ENCODE measurements around the gene SLCO3A1.

Gene SLCO3A1

DNA sequence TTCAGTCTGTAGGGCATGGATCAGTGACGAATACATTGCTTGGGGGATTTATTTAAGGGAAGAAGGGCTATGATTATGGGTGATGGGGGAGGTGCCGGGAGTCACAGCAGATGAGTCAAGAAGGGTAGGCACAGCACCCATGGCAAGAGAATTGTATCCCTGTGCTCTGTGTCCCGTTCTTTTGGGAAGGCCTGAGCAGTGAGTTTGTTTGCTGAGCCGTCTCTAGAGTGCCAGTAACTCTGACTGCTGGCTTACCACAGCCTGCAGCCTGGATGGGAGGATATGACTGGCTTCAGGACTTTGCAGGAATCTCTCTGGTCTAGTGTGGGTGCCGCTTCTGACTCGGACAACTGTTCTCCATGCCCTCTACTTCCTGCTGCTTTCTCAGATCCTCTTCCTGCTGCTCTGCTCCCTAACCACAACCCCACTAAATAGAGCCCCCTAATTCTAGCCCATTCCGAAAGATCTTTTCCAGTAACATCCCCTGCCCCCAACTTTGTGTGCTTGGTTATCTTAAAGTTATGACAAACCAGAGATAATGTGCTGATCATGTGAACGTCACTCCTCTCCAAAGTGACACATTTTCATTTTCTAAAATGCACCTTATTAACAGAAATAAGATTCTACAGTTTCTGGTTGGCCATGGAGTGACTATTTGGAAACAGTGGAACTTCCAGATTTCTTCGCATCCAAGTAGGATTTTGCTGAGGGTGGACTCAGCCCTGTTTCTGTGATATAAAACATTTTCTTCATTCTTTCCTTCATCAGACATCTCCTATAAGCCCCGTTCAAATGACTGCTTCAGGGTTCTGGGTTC, 239.0 kb downstream of the SLCO3A1 start:
- in situ Hi-C loops (cut with MboI; ENCODE audit: low sequenced_read_pairs, unreplicated experiment), result loop anchor here (10.0 to 25.0 kb wide), 2 partner anchors 132 to 620 kb away; no protein-coding TSS in a partner anchor
- no peak for DNase-seq (ENCODE audit: low spot score)
- TF ChIP-seq, protein P1, sequence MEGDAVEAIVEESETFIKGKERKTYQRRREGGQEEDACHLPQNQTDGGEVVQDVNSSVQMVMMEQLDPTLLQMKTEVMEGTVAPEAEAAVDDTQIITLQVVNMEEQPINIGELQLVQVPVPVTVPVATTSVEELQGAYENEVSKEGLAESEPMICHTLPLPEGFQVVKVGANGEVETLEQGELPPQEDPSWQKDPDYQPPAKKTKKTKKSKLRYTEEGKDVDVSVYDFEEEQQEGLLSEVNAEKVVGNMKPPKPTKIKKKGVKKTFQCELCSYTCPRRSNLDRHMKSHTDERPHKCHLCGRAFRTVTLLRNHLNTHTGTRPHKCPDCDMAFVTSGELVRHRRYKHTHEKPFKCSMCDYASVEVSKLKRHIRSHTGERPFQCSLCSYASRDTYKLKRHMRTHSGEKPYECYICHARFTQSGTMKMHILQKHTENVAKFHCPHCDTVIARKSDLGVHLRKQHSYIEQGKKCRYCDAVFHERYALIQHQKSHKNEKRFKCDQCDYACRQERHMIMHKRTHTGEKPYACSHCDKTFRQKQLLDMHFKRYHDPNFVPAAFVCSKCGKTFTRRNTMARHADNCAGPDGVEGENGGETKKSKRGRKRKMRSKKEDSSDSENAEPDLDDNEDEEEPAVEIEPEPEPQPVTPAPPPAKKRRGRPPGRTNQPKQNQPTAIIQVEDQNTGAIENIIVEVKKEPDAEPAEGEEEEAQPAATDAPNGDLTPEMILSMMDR (IDR thresholded peaks at IDR 0.05; ENCODE audit: borderline replicate concordance, control extremely low read depth, extremely low read depth, insufficient read depth, missing control alignments), result no peak

DNA sequence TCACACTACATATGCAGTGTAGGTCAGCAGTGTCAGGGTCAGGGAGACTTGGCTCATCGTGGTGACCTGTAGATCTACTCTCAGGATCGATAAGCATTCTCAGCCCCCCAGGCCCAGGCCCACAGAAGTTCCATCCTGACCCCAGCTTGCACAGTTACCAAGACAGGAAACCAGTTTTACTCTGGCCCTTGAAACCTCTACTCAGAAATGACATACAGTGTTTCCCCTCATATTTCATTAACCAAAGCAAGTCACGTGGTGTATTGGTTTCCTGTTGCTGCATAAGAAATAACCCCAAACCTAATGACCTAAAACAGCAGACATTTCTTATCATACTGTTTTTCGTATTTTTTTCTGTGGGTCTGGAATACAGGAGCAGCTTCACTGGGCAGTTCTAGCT, 242.2 kb downstream of the SLCO3A1 start:
- TF ChIP-seq, protein P1 (IDR thresholded peaks at IDR 0.05; ENCODE audit: borderline replicate concordance, control extremely low read depth, extremely low read depth, insufficient read depth, missing control alignments), result no peak
- in situ Hi-C loops (cut with MboI; ENCODE audit: low sequenced_read_pairs, unreplicated experiment), result loop anchor here (5.0 to 25.0 kb wide), 3 partner anchors 129 to 617 kb away; no protein-coding TSS in a partner anchor
- DNase-seq (ENCODE audit: low spot score), result peak; percentile 34

DNA sequence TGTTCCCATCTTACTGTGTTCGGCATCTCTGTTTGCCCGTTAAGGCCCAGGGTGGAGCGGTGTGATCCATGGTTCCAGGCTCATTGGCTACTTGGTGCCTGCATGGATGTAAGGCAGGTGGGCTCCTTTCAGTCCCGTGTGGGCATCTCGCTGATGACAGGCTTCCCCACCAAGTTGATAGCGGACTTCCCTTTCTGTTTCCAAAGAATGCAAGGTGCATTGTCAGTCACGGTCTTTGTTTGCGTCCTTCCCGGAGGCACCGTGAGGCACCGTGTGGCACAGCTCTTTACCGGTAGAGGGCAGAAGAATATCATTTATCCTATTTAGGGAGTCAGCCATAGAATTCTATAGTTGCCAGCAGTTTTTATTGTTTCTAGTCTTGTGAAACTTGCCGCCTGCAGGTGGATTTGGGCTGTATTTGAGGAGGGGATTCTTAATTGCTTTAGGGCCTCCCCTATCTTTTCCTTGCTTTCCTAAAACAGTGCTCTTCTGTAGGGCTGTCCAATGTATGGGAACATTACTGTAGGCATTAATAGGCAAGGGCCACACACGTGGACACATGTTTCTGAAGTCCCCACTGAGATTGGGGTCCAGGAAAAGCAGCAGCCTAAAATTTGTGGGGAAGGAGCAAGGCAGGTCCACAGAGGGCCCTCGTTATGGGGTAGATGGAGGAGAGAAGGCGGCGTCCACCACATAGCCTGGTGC, 244.1 kb downstream of the SLCO3A1 start:
- TF ChIP-seq, protein P1 (IDR thresholded peaks at IDR 0.05; ENCODE audit: borderline replicate concordance, control extremely low read depth, extremely low read depth, insufficient read depth, missing control alignments), result peak; percentile 67
- DNase-seq (ENCODE audit: low spot score), result peak; percentile 72
- in situ Hi-C loops (cut with MboI; ENCODE audit: low sequenced_read_pairs, unreplicated experiment), result loop anchor here (5.0 to 25.0 kb wide), 3 partner anchors 127 to 615 kb away; no protein-coding TSS in a partner anchor

DNA sequence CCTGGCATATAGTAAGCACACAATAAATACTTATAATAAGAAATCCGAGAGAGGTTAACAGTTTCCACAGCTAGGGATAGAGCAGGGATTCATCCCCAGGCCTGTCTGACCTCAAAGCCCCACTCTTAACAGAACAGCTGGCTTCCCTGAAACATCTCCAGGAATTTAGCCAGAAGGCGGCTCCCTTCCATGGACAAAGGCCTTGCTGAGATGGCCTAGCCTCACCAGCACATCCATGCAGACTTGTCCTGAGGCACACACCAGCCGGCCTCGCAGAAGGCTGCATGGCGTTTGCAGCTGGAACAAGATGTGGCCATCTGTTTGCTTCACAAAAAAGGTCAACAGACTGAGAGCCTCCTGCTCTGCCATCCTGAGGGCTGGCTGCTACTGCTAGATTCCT, 245.4 kb downstream of the SLCO3A1 start:
- in situ Hi-C loops (cut with MboI; ENCODE audit: low sequenced_read_pairs, unreplicated experiment), result loop anchor here (5.0 to 25.0 kb wide), 3 partner anchors 126 to 613 kb away; no protein-coding TSS in a partner anchor
- TF ChIP-seq, protein P1 (IDR thresholded peaks at IDR 0.05; ENCODE audit: borderline replicate concordance, control extremely low read depth, extremely low read depth, insufficient read depth, missing control alignments), result no peak

DNA sequence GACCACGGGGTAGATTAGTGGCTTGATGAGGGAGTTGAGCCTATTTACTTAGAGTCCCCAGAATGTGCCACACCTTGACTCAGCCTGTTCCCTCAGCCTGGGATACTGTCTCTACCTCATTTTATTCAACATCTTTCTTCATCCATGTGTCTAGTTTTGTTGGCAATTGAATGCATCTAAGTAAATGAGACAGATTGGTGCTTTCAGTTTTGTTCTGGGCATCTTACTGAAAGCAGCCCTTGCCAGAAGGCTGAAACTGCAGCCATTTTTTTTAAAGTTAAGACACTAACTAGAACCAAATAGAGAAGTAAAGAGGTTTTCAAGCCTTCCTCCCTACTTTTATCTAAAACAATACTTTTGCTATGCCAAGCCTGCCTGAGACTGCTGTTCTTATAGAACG, 246.8 kb downstream of the SLCO3A1 start:
- TF ChIP-seq, protein P1 (IDR thresholded peaks at IDR 0.05; ENCODE audit: borderline replicate concordance, control extremely low read depth, extremely low read depth, insufficient read depth, missing control alignments), result no peak
- in situ Hi-C loops (cut with MboI; ENCODE audit: low sequenced_read_pairs, unreplicated experiment), result loop anchor here (25.0 kb wide), 1 partner anchor 187 kb away; no protein-coding TSS in a partner anchor

More for the DNA sequence above, 245.4 kb downstream of the SLCO3A1 start:
- DNase-seq (ENCODE audit: low spot score), result no peak

DNA sequence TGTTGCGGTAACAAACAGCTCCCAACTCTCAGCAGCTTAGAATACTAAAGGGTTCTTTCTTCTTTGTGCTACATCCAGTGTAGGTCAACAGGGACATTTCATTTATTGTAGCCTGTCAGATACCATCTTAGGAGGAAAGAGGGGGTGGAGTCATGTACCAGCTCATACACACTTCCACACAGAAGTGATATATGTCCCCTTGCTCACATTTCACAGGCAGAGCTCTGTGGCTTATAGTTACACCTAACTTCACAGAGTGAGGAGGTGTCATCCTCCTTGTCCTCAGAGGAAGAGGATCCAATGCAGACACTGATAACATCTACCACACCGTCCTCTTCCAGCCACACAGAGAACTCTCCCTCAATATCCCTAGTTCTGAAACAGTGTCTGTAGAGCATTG, 247.2 kb downstream of the SLCO3A1 start:
- in situ Hi-C loops (cut with MboI; ENCODE audit: low sequenced_read_pairs, unreplicated experiment), result loop anchor here (25.0 kb wide), 1 partner anchor 187 kb away; no protein-coding TSS in a partner anchor
- TF ChIP-seq, protein P1 (IDR thresholded peaks at IDR 0.05; ENCODE audit: borderline replicate concordance, control extremely low read depth, extremely low read depth, insufficient read depth, missing control alignments), result no peak
- DNase-seq (ENCODE audit: low spot score), result no peak

More for the DNA sequence above, 246.8 kb downstream of the SLCO3A1 start:
- no peak for DNase-seq (ENCODE audit: low spot score)

Data from GM13976 (cell line).